Adrenal gland (tissue), 12 donors: ENCODE measurements around the gene C10orf67. TPM values are rescaled to one million over a fixed set of nuclear protein-coding genes. Genes with fewer than 3 reads are reported as not detected.
A peak's percentile ranks its signal among the peaks of the same experiment; 100 is the strongest.

Source experiments
- DNase-seq, 7 donors: peaks; one replicate each; pipeline ENCODE4 v3.0.0-alpha.2; 2019 to 2020
- H3K27ac ChIP-seq, 5 donors: fragments of 200-600 bp; sonication (generic) in 4 of 5; 1 replicate in 3 of 5; 2 replicates in 2 of 5; pipeline versions ENCODE4 v1.5.1 to v1.8.0; 2016 to 2020; ENCODE audit warnings: mild to moderate bottlenecking in 1 of 5
- H3K27me3 ChIP-seq: fragments of 200-600 bp; 2 replicates; pipeline ENCODE4 v1.8.0; 2021
- H3K36me3 ChIP-seq, 2 donors: fragments of 200-600 bp; replicated peaks in 1 of 2; 1 replicate in 1 of 2; 2 replicates in 1 of 2; pipeline versions ENCODE4 v1.5.1 to v1.8.0; 2018 to 2022
- H3K4me1 ChIP-seq, 2 donors: fragments of 200-600 bp; replicated peaks in 1 of 2; 1 replicate in 1 of 2; 2 replicates in 1 of 2; pipeline versions ENCODE4 v1.5.1 to v1.8.0; 2018 to 2021
- H3K4me3 ChIP-seq, 4 donors: fragments of 200-600 bp; sonication (generic) in 3 of 4; one replicate each; pipeline ENCODE4 v1.5.1; 2016 to 2018
- H3K9me3 ChIP-seq, 3 donors: fragments of 200-600 bp; sonication (generic) in 1 of 3; replicated peaks in 1 of 3; 1 replicate in 2 of 3; 2 replicates in 1 of 3; pipeline versions ENCODE4 v1.5.1 to v1.8.0; 2016 to 2021
- CTCF ChIP-seq, 6 experiments: fragments of 450-650 bp in 4 of 6; fragments of 200-600 bp in 2 of 6; sonication (generic) in 1 of 6; IDR thresholded peaks; 1 replicate in 5 of 6; 2 replicates in 1 of 6; pipeline versions ENCODE4 v1.5.1 to v1.8.0; 2016 to 2021; ENCODE audit warnings: antibody characterized with exemption in 6 of 6, mild to moderate bottlenecking in 2 of 6, moderate library complexity in 1 of 6
- POLR2A ChIP-seq, 2 donors: fragments of 450-650 bp; IDR thresholded peaks; one replicate each; pipeline ENCODE4 v1.6.1; 2017; ENCODE audit warnings: antibody characterized with exemption in 2 of 2, mild to moderate bottlenecking in 2 of 2, moderate library complexity in 1 of 2
- WGBS, 4 donors: extraction: QIAGEN DNeasy Blood & Tissue Kit in 2 of 4; methylation state at CpG; one replicate each; pipeline versions ENCODE4 v1.1.5 to v1.1.7; 2013 to 2017; 5-methylcytosine and 5-hydroxymethylcytosine counted together
- intact Hi-C, 2 donors: fragments of 100-400 bp; cut with DNase I; formaldehyde crosslinking; loops; one replicate each; pipeline versions ENCODE4 v1.14.1 to v1.15.0; 2022 to 2023
- polyA plus RNA-seq, 3 donors: library from polyadenylated mRNA; stranded (reverse); fragments of 200-250 nt in 2 of 3; fragments of 350-450 nt in 1 of 3; fragmentation: Illumina TruSeq in 1 of 3; extraction: RNeasy Lipid Tissue Mini Kit (QIAGEN cat#74804) in 1 of 3; gene quantifications; one replicate each; pipeline ENCODE4 v1.2.3, GENCODE V29; 2013 to 2014
- total RNA-seq, 9 donors: library from RNA; depleted of rRNA in 4 of 9; stranded (reverse); fragments of >200 nt in 4 of 9; fragments of 120-200 nt in 1 of 9; fragmentation: NEBNext Ultra II Directional in 1 of 9; extraction: Animal tissue kit (Norgen Biotek cat#: 25700) in 1 of 9; gene quantifications; one replicate each; pipeline versions ENCODE4 v1.1.0 to v1.2.4, GENCODE V29; 2013 to 2023
- donor health status: healthy with polysubstance abuse.
- donor health status: Bipolar disorder and iron deficiency.
- donor health status: DM: yes; HTN: yes; CAD: no.
- donor health status: DM: no; HTN: no; CAD: no.
- donor health status: DM: no; HTN: no; CAD: no.
- donor health status: DM: yes; HTN: yes; CAD: no.

Gene C10orf67
- total and polyA plus RNA-seq, 12 donors, result 0.03 to 0.50 (median 0.18) TPM; not detected in 6

DNA sequence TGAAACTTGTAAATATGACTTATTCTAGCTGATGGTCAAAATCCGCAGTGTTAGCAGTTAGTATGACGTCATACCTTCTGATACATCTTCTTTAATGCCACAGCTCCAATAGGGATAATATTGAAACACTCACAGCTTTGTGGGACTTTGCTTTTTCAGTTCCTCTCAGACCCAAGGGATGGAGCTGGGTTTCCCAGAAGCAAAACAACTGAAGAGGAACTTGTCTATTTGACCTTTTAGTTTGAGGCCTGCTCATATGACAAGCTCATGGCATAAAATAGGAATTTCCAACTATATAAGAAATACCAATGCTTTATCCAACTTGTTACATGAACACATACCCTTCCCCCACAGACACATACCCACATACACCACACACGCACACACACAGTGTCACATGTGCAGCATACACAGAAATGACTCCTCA, 31.6 kb upstream of the C10orf67 start:
- intact Hi-C loops, result no loop called here
- TF ChIP-seq CTCF (IDR thresholded peaks at IDR 0.05), result no peak
- TF ChIP-seq POLR2A (IDR thresholded peaks at IDR 0.05), result no peak
- Histone ChIP-seq H3K9me3 (no peaks in the 10 kb centered on the region), H3K4me1 (no peaks in the 10 kb centered on the region), H3K4me3 (no peak overlapping the region), H3K36me3 (no peaks in the 10 kb centered on the region), H3K27me3 (no peaks in the 10 kb centered on the region), H3K27ac (peak overlapping the region in 2 of 5 donors; percentile 27 to 34)
- DNase-seq, result peak in 2 of 7 donors; percentile 6 to 27
- WGBS, 4 donors, result 74 to 78% (median 75%) methylated on average over 3 of the region's 3 CpGs

DNA sequence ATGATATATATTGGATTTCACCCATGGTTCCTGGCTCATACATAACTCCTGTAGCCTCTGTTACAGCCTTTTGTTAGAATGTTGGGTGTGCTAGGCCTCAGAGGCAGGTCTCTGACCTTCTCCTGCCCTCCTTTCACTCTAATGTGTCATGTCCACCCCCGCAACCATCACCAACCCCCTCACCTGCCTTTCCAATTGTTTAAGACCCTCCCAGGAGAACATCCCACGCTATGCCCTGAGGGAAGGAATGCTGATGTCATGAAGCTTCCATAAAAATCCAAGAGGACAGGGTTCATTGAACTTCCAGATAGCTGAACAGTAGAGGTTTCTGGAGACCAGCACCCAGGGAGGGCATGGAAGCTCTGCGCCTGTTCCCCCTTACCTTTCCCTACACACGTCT, 30.8 kb upstream of the C10orf67 start:
- intact Hi-C loops, result no loop called here
- no peak overlapping the region for H3K27ac ChIP-seq
- WGBS, 4 donors, result 86 to 99% (median 91%) methylated on average over 4 of the region's 4 CpGs

DNA sequence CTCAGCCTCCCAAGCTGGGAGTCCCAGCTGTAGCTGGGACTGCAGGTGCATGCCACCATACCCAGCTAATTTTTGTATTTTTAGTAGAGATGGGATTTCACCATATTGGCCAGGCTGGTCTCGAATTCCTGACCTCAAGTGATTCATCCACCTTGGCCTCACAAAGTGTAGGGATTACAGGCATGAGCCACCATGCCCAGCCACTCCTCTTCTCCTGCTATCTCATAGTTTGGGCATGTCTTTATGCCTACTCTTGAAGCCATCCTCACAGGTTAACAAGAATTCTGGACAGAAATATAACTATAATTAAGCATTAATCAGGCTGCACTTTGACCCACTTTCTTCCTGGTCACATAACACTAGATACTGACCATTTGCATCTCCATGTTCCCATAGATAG, 28.6 kb upstream of the C10orf67 start:
- no peaks in the 10 kb centered on the region for H3K4me1 ChIP-seq
- no peak for DNase-seq
- intact Hi-C loops, result no loop called here
- no peaks in the 10 kb centered on the region for H3K9me3 ChIP-seq
- H3K27ac ChIP-seq, result no peak overlapping the region
- H3K4me3 ChIP-seq, result no peak overlapping the region
- 18 to 65% (median 64%) methylated on average over 1 of the region's 1 CpG for WGBS, 4 donors
- TF ChIP-seq CTCF (IDR thresholded peaks at IDR 0.05) (no peak), POLR2A (IDR thresholded peaks at IDR 0.05) (no peak)
- no peaks in the 10 kb centered on the region for H3K36me3 ChIP-seq
- no peaks in the 10 kb centered on the region for H3K27me3 ChIP-seq

More for the DNA sequence above, 30.8 kb upstream of the C10orf67 start:
- H3K4me3 ChIP-seq, result no peak overlapping the region
- no peak for TF ChIP-seq POLR2A (IDR thresholded peaks at IDR 0.05)
- TF ChIP-seq CTCF (IDR thresholded peaks at IDR 0.05), result no peak
- H3K27me3 ChIP-seq, result no peaks in the 10 kb centered on the region
- no peaks in the 10 kb centered on the region for H3K4me1 ChIP-seq
- H3K9me3 ChIP-seq, result no peaks in the 10 kb centered on the region
- DNase-seq, result no peak
- H3K36me3 ChIP-seq, result no peaks in the 10 kb centered on the region

- Histone ChIP-seq H3K4me3 (no peak overlapping the region), H3K4me1 (no peaks in the 10 kb centered on the region), H3K27me3 (no peaks in the 10 kb centered on the region), H3K9me3 (no peaks in the 10 kb centered on the region), H3K36me3 (no peaks in the 10 kb centered on the region), H3K27ac (no peak overlapping the region)
- TF ChIP-seq POLR2A (IDR thresholded peaks at IDR 0.05), result no peak
- no peak for TF ChIP-seq CTCF (IDR thresholded peaks at IDR 0.05)
- DNase-seq, result no peak
- intact Hi-C loops, result no loop called here
- 76 to 83% (median 78%) methylated on average over 1 of the region's 1 CpG for WGBS, 4 donors
Measured at GRCh38 chr10:23371073-23371472, 26.5 kb upstream of the C10orf67 start.
